Daoy (cell line): ENCODE results near the gene ADORA2A. TPM values are rescaled to one million over a fixed set of nuclear protein-coding genes. Genes with fewer than 3 reads are reported as not detected.
"Not testable (repeated sequence)": the region's sequence is repeated elsewhere in the genome, so short reads cannot be mapped to it uniquely, and the experiment has no call there.

ENCODE experiments used
- DNase-seq: peaks from one replicate; pipeline ENCODE4 v3.0.0-alpha.2; 2015; ENCODE audit warnings: low read depth
- total RNA-seq: library from RNA; depleted of rRNA; stranded (reverse); fragments of >200 nt; shearing (Covaris generic); gene quantifications from 2 replicates; pipeline ENCODE4 v1.2.3, GENCODE V29; 2014; rRNA removed

Gene ADORA2A
- total RNA-seq, 1 experiment from 2014 or later = 2.7 TPM

GRCh38 chr22:24485170-24485569 lies 57.8 kb downstream of the ADORA2A start:
- DNase-seq = no peak

- no peak for DNase-seq
Observed at GRCh38 chr22:24485608-24486007, 58.2 kb downstream of the ADORA2A start.

GRCh38 chr22:24486501-24486921 lies 59.1 kb downstream of the ADORA2A start:
- peak; percentile 66 for DNase-seq

GRCh38 chr22:24489011-24489410 lies 61.6 kb downstream of the ADORA2A start:
- no peak for DNase-seq

GRCh38 chr22:24489434-24489833 lies 62.0 kb downstream of the ADORA2A start:
- not testable (repeated sequence) for DNase-seq

Other genes with a start within 250 kb of the ADORA2A start
- 0.29 TPM in 1 of 2 replicates, not detected in the other for gene SUSD2, start 246.1 kb upstream of the ADORA2A start, total RNA-seq
- gene GGT5, start 182.5 kb upstream of the ADORA2A start, total RNA-seq = not detected in 2 replicates
- 21.9 and 24.1 TPM in 2 replicates for gene SPECC1L, start 156.8 kb upstream of the ADORA2A start, total RNA-seq
- gene UPB1, start 67.7 kb downstream of the ADORA2A start, total RNA-seq = 0.06 TPM in 1 of 2 replicates, not detected in the other
- 73.8 and 99.7 TPM in 2 replicates for gene GUCD1, start 127.5 kb downstream of the ADORA2A start, total RNA-seq
- 201 and 204 TPM in 2 replicates for gene SNRPD3, start 128.4 kb downstream of the ADORA2A start, total RNA-seq
- 1.3 and 2.3 TPM in 2 replicates for gene LRRC75B, start 165.5 kb downstream of the ADORA2A start, total RNA-seq
- 8.7 and 15.2 TPM in 2 replicates for gene GGT1, start 175.6 kb downstream of the ADORA2A start, total RNA-seq